Body of pancreas (tissue), 4 donors: Measurements from ENCODE around the gene MEX3A. TPM values are rescaled to one million over a fixed set of nuclear protein-coding genes. Genes with fewer than 3 reads are reported as not detected.

Source experiments
- ATAC-seq: fragments of 150-250 bp; one replicate; pipeline ENCODE4 v1.9.1; 2016
- DNase-seq, 4 donors: peaks; one replicate each; pipeline ENCODE4 v3.0.0-alpha.2; 2019
- H3K27ac ChIP-seq, 4 donors: fragments of 200-600 bp; sonication (generic); 1 replicate in 3 of 4; 2 replicates in 1 of 4; pipeline versions ENCODE4 v1.5.1 to v1.6.1; 2016 to 2019; ENCODE audit warnings: mild to moderate bottlenecking in 1 of 4, mixed read lengths in 1 of 4, moderate library complexity in 1 of 4
- H3K27me3 ChIP-seq, 2 donors: fragments of 200-600 bp; sonication (generic); one replicate each; pipeline ENCODE4 v1.6.0; 2016; ENCODE audit warnings: mild to moderate bottlenecking in 1 of 2
- H3K36me3 ChIP-seq, 2 donors: fragments of 200-600 bp; sonication (generic); replicated peaks in 1 of 2; 2 replicates each; pipeline ENCODE4 v1.5.1; 2016; ENCODE audit warnings: low read depth in 2 of 2; ENCODE audit not compliant: insufficient read depth in 1 of 2
- H3K4me1 ChIP-seq: fragments of 200-600 bp; sonication (generic); one replicate; pipeline ENCODE4 v1.6.0; 2016
- H3K4me3 ChIP-seq, 2 donors: fragments of 200-600 bp; sonication (generic); 1 replicate in 1 of 2; 2 replicates in 1 of 2; pipeline ENCODE4 v1.5.1; 2016 to 2019
- H3K9me3 ChIP-seq, 3 donors: fragments of 200-600 bp; sonication (generic); 1 replicate in 2 of 3; 2 replicates in 1 of 3; pipeline ENCODE4 v1.5.1; 2016
- POLR2A ChIP-seq, 3 donors: fragments of 450-650 bp; IDR thresholded peaks; one replicate each; pipeline ENCODE4 v1.6.1; 2016; ENCODE audit warnings: antibody characterized with exemption in 3 of 3, mild to moderate bottlenecking in 2 of 3
- WGBS, 2 donors: methylation state at CpG; one replicate each; pipeline ENCODE4 v1.1.5; 2017; 5-methylcytosine and 5-hydroxymethylcytosine counted together
- intact Hi-C: fragments of 100-400 bp; cut with DNase I; formaldehyde crosslinking; loops from one replicate; pipeline ENCODE4 v1.15.1; 2023
- total RNA-seq, 2 donors: library from RNA; depleted of rRNA; stranded (reverse); fragments of >200 nt; gene quantifications; one replicate each; pipeline ENCODE4 v1.1.0, GENCODE V29; 2016
- TF ChIP-seq, protein P1 (sequence below), 7 experiments: fragments of 450-650 bp in 4 of 7; fragments of 200-600 bp in 3 of 7; sonication (generic) in 3 of 7; IDR thresholded peaks; one replicate each; pipeline ENCODE4 v1.5.1; 2016 to 2019; ENCODE audit warnings: antibody characterized with exemption in 7 of 7

MEX3A gene
- total RNA-seq, 2 donors from 2014 or later, result 0.99 to 4.7 TPM

DNA sequence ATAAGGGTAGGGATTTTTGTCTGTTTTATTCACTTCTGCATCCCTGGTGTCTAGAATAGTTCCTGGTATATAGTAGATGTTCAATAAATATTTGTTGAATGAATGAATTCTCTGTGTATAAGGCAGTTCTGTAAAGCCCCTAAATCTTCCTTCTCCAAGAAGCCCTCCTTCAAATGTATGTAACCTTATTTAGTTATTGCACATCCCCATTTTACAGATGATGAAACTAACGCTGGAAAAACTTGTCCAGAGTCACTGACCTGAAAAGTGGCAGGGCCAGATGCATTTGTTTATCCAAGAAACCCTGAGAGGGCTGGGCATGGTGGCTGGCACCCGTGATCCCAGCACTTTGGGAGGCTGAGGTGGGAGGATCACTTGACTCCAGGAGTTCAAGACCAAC, 28.0 kb upstream of the MEX3A start:
- H3K4me1 ChIP-seq, result peaks cover 27% of the 10 kb centered on the region
- WGBS, 2 donors, result 77 to 80% methylated on average over 2 of the region's 2 CpGs
- H3K4me3 ChIP-seq, result no peak overlapping the region
- TF ChIP-seq POLR2A (IDR thresholded peaks at IDR 0.05), result no peak
- TF ChIP-seq, protein P1, sequence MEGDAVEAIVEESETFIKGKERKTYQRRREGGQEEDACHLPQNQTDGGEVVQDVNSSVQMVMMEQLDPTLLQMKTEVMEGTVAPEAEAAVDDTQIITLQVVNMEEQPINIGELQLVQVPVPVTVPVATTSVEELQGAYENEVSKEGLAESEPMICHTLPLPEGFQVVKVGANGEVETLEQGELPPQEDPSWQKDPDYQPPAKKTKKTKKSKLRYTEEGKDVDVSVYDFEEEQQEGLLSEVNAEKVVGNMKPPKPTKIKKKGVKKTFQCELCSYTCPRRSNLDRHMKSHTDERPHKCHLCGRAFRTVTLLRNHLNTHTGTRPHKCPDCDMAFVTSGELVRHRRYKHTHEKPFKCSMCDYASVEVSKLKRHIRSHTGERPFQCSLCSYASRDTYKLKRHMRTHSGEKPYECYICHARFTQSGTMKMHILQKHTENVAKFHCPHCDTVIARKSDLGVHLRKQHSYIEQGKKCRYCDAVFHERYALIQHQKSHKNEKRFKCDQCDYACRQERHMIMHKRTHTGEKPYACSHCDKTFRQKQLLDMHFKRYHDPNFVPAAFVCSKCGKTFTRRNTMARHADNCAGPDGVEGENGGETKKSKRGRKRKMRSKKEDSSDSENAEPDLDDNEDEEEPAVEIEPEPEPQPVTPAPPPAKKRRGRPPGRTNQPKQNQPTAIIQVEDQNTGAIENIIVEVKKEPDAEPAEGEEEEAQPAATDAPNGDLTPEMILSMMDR (IDR thresholded peaks at IDR 0.05), result no peak
- no peaks in the 10 kb centered on the region for H3K27me3 ChIP-seq
- no peaks in the 10 kb centered on the region for H3K36me3 ChIP-seq
- ATAC-seq (no peak), DNase-seq (no peak)
- intact Hi-C loops, result no loop called here
- no peak overlapping the region for H3K27ac ChIP-seq
- no peaks in the 10 kb centered on the region for H3K9me3 ChIP-seq

GRCh38 chr1:156108664-156109241, 26.5 kb upstream of the MEX3A start:
- WGBS, 2 donors, result 92 to 96% methylated on average over 6 of the region's 6 CpGs

DNA sequence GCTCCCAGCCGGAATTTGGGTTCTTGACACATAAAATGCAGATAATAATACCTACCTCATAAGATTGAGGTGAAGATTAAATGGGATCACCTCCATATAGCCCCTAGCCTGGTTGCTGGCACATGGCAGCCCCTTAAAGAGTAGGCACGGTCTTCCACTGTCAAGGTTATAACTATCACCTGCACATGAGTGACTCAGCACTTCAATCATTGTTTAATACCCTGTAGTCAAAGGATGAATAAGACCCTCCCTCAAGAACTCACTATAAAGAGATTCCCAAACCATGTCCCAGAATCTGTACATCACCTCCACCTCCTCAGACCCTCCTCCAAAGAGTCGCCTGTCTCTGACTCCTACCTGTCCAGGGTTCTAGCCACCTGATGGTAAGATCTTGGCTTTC, 25.8 kb upstream of the MEX3A start:
- H3K4me1 ChIP-seq, result peaks cover 39% of the 10 kb centered on the region
- H3K36me3 ChIP-seq, result no peaks in the 10 kb centered on the region
- no peak overlapping the region for H3K27ac ChIP-seq
- 60 to 68% methylated on average over 3 of the region's 3 CpGs for WGBS, 2 donors
- H3K9me3 ChIP-seq, result no peaks in the 10 kb centered on the region
- no peak for TF ChIP-seq POLR2A (IDR thresholded peaks at IDR 0.05)
- TF ChIP-seq, protein P1 (IDR thresholded peaks at IDR 0.05), result no peak
- no peak overlapping the region for H3K4me3 ChIP-seq
- DNase-seq (no peak), ATAC-seq (no peak)
- H3K27me3 ChIP-seq, result no peaks in the 10 kb centered on the region
- intact Hi-C loops, result no loop called here

More at GRCh38 chr1:156108664-156109241, 26.5 kb upstream of the MEX3A start:
- Histone ChIP-seq H3K9me3 (no peaks in the 10 kb centered on the region), H3K27ac (no peak overlapping the region), H3K27me3 (no peaks in the 10 kb centered on the region), H3K4me3 (no peak overlapping the region), H3K4me1 (peaks cover 34% of the 10 kb centered on the region), H3K36me3 (no peaks in the 10 kb centered on the region)
- DNase-seq (no peak), ATAC-seq (no peak)
- intact Hi-C loops, result no loop called here
- TF ChIP-seq, protein P1 (IDR thresholded peaks at IDR 0.05), result no peak
- TF ChIP-seq POLR2A (IDR thresholded peaks at IDR 0.05), result no peak

DNA sequence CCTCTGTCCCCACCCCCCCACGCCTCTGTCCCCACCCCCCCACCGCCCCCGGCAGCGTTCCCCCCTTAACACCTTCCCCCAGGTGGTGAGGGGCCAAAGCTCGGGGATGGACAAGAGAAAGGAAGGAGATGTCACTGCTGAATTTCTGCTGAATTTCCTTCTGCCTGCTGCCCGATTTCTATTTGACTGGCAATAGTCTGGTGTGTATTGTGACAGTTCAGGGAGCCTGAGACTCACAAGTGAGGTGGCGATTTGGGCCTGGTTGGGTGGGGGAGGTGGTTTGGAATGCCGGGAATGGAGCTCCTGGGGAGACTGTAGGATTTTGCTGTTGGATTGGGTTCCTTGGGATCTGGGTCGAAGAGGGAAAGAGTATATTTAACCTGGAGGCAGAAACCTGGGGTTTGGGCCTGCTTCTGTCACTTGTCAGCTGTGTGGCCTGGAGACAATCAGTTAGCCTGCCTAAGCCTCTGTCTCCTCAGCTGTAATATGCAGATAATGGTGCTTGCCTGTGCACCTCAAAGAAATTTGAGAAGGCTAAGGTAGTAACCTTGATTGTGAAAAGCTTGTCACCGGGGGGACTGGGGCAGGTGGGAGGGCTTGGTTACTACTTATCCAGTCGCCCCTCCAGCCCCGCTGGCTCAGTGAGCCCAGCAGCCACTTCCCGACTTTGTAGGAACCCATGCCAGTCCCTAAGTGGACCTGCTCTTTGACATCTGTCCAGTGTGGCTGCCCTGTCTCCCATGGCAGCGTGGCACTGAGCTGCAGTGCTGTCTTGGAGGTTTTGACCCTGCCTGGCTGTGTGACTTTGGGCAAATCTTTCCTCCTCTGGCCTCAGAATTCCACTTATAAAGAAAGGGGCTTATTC, 24.6 kb upstream of the MEX3A start:
- peak in 3 of 4 donors; percentile 41 to 54 (median 50) for DNase-seq
- ATAC-seq, result peak; percentile 34
- Histone ChIP-seq H3K4me1 (peaks cover 43% of the 10 kb centered on the region), H3K36me3 (no peaks in the 10 kb centered on the region), H3K4me3 (no peak overlapping the region), H3K9me3 (no peaks in the 10 kb centered on the region), H3K27ac (peak overlapping the region; percentile 89 to 98 (median 95)), H3K27me3 (no peaks in the 10 kb centered on the region)
- intact Hi-C loops, result no loop called here
- WGBS, 2 donors, result 12 to 28% methylated on average over 7 to 10 of the region's 14 CpGs
- no peak for TF ChIP-seq POLR2A (IDR thresholded peaks at IDR 0.05)
- TF ChIP-seq, protein P1 (IDR thresholded peaks at IDR 0.05), result no peak
